Activated naive CD8-positive, alpha-beta T cell treated with anti-CD3 and anti-CD28 coated beads, Interleukin-2, amount 10 ng/mL, durations not matched to agents 7 days and 5 days (primary cell): ENCODE results near the gene SLC25A3. TPM values are rescaled to one million over a fixed set of nuclear protein-coding genes. Genes with fewer than 3 reads are reported as not detected.

Experiments used
- ATAC-seq: fragments of 150-1000 bp; cut with Tn5 transposase; one replicate; pipeline ENCODE4 v1.10.0; 2021; ENCODE audit warnings: low read depth, moderate library complexity
- POLR2A ChIA-PET: fragments of 350-600 bp; sonication (Branson Sonifier 250); formaldehyde crosslinking; loops from one replicate; lab custom pipeline; 2021; ENCODE audit warnings: antibody characterized with exemption; lab: Charles Lee
- DNase-seq: peaks from one replicate; pipeline ENCODE4 v3.0.0; 2021
- H3K27ac Mint-ChIP-seq: one replicate; pipeline ENCODE4 v1.8.0; 2022; ENCODE audit warnings: mild to moderate bottlenecking, mixed read lengths
- H3K27me3 Mint-ChIP-seq: one replicate; pipeline ENCODE4 v1.8.0; 2022; ENCODE audit warnings: mild to moderate bottlenecking, moderate library complexity, mixed read lengths
- H3K36me3 Mint-ChIP-seq: one replicate; pipeline ENCODE4 v1.8.0; 2021; ENCODE audit warnings: mild to moderate bottlenecking, mixed read lengths
- H3K4me1 Mint-ChIP-seq: one replicate; pipeline ENCODE4 v1.8.0; 2021; ENCODE audit warnings: mixed read lengths
- H3K4me3 Mint-ChIP-seq: one replicate; pipeline ENCODE4 v1.8.0; 2022; ENCODE audit warnings: mild to moderate bottlenecking, moderate library complexity, mixed read lengths
- H3K9me3 Mint-ChIP-seq: one replicate; pipeline ENCODE4 v1.8.0; 2021; ENCODE audit warnings: mixed read lengths
- total RNA-seq, 2 experiments: library from RNA; stranded (reverse); gene quantifications; one replicate each; pipeline ENCODE4 v1.2.3, GENCODE V29; 2021

Gene SLC25A3
- total RNA-seq, 2 experiments from 2014 or later = 326 to 337 TPM

- Mint-ChIP-seq H3K27ac (peak overlapping the region; percentile 23), H3K9me3 (no peaks in the 10 kb centered on the region), H3K4me3 (peak overlapping the region; percentile 97), H3K4me1 (peaks cover 21% of the 10 kb centered on the region), H3K27me3 (no peaks in the 10 kb centered on the region), H3K36me3 (peaks cover 19% of the 10 kb centered on the region)
- POLR2A ChIA-PET = interaction anchor here (1.0 to 2.0 kb wide), 2 partner anchors 53 to 131 kb away, joined by 5 to 12 read pairs; partner anchors contain the start of genes SLC25A3 and TMPO
- ATAC-seq = no peak
- DNase-seq = no peak
Observed at GRCh38 chr12:98646294-98647090, 53.0 kb downstream of the SLC25A3 start.

DNA sequence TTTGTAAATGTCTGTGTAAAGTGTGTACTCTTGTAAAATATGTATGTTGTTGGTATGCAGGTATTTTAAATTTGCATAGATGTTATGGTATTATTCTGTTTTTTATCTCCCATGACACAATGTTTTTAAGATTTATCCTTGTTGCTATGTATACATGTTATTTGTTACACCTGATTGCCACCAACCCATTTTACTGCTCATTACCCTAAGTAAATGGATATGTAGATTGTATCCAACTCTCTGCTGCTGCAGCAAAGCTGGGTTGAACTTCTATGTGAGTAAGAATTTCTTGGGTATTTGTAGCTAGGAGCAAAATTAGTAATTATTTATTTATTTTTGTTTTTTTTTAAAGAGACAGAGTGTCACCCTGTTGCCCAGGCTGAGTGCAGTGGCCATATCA lies 57.8 kb downstream of the SLC25A3 start:
- ATAC-seq = no peak
- Mint-ChIP-seq H3K4me3 (no peak overlapping the region), H3K4me1 (peaks cover 15% of the 10 kb centered on the region), H3K27ac (no peak overlapping the region), H3K27me3 (no peaks in the 10 kb centered on the region), H3K36me3 (peaks cover 15% of the 10 kb centered on the region), H3K9me3 (no peaks in the 10 kb centered on the region)
- POLR2A ChIA-PET = interaction anchor here (1.9 kb wide), 1 partner anchor 57 kb away, joined by 9 read pairs; the partner anchor contains the start of gene SLC25A3
- no peak for DNase-seq

- no peaks in the 10 kb centered on the region for H3K9me3 Mint-ChIP-seq
- ATAC-seq (no peak), DNase-seq (no peak)
- POLR2A ChIA-PET = interaction anchor here (1.3 kb wide), 1 partner anchor 87 kb away, joined by 5 read pairs; no protein-coding TSS in a partner anchor
- H3K27me3 Mint-ChIP-seq = no peaks in the 10 kb centered on the region
- H3K36me3 Mint-ChIP-seq = peaks cover 20% of the 10 kb centered on the region
- H3K27ac Mint-ChIP-seq = no peak overlapping the region
- H3K4me3 Mint-ChIP-seq = no peak overlapping the region
- H3K4me1 Mint-ChIP-seq = peaks cover 12% of the 10 kb centered on the region
Observed at GRCh38 chr12:98653866-98654493, 60.5 kb downstream of the SLC25A3 start.

Other genes with a start within 250 kb of the SLC25A3 start
- 100 to 1,000 TPM; 279 to 291 TPM for gene TMPO, start 78.1 kb upstream of the SLC25A3 start, total RNA-seq
- gene IKBIP, start 51.1 kb downstream of the SLC25A3 start, total RNA-seq = 10 to 100 TPM; 23.4 to 24.0 TPM
- 10 to 100 TPM; 32.0 to 32.8 TPM for gene APAF1, start 51.6 kb downstream of the SLC25A3 start, total RNA-seq